GM12865 (cell line): ENCODE results near the gene ZBTB20.

Source experiments
- DNase-seq: peaks from one replicate; pipeline ENCODE4 v3.0.0; 2010; ENCODE audit warnings: low read depth
- H3K4me3 ChIP-seq: 2 replicates; pipeline ENCODE4 v1.5.1; 2011; ENCODE audit warnings: mild to moderate bottlenecking, low read depth, low read length, control low read depth
- TF ChIP-seq, protein P1 (sequence below): IDR thresholded peaks from 2 replicates; pipeline ENCODE4 v1.5.1; 2011; ENCODE audit warnings: low read length, control low read depth, low read depth, inconsistent platforms; ENCODE audit not compliant: insufficient read depth; ENCODE audit errors: missing control alignments

ZBTB20 gene

DNA sequence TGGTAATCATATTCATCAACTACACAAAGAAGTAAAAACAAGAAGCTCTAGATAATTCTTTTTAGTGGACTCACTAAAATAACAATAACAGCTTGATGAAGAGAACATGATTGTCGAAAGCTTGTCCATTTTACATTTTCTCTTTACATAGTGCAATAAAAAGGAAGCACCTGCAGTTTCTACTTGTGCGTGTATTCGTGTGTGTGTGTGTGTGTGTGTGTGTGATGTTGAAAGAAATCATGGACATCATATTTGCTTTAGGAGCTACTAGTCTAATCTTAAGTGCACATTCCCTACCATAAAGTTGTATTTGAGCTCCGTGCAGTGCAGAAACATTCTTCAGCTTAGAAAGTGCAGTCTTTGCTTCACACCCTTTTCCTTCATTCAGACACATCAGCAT, 288.8 kb downstream of the ZBTB20 start:
- TF ChIP-seq, protein P1, sequence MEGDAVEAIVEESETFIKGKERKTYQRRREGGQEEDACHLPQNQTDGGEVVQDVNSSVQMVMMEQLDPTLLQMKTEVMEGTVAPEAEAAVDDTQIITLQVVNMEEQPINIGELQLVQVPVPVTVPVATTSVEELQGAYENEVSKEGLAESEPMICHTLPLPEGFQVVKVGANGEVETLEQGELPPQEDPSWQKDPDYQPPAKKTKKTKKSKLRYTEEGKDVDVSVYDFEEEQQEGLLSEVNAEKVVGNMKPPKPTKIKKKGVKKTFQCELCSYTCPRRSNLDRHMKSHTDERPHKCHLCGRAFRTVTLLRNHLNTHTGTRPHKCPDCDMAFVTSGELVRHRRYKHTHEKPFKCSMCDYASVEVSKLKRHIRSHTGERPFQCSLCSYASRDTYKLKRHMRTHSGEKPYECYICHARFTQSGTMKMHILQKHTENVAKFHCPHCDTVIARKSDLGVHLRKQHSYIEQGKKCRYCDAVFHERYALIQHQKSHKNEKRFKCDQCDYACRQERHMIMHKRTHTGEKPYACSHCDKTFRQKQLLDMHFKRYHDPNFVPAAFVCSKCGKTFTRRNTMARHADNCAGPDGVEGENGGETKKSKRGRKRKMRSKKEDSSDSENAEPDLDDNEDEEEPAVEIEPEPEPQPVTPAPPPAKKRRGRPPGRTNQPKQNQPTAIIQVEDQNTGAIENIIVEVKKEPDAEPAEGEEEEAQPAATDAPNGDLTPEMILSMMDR: no peak

DNA sequence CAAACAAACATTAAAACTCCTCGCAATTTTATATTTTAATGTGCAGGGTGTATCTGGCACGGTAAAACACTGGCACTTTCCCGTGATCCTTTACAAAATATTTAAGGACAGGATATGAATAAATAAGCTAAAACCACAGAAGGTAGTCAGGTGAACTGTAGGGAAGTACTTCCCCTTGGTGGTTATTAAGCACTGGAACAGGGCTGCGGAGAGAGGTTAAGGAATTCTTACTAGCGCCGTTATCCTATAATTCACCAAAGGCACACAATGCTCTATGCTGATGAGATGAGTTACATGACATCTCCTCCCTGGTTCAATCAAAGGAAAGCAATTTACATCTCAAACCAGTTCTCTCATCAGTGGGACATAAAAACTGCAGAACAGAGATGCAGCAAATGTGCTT, 289.8 kb downstream of the ZBTB20 start:
- TF ChIP-seq, protein P1: no peak
- H3K4me3 ChIP-seq: no peak overlapping the region
- no peak for DNase-seq

More for the DNA sequence above, 288.8 kb downstream of the ZBTB20 start:
- H3K4me3 ChIP-seq: no peak overlapping the region
- DNase-seq: no peak

GRCh38 chr3:114856835-114857234, 290.3 kb downstream of the ZBTB20 start:
- TF ChIP-seq, protein P1: no peak
- no peak for DNase-seq

GRCh38 chr3:114855839-114856238, 291.2 kb downstream of the ZBTB20 start:
- no peak overlapping the region for H3K4me3 ChIP-seq
- peak; percentile 43 for DNase-seq
- TF ChIP-seq, protein P1: no peak

More at GRCh38 chr3:114856835-114857234, 290.3 kb downstream of the ZBTB20 start:
- no peak overlapping the region for H3K4me3 ChIP-seq

DNA sequence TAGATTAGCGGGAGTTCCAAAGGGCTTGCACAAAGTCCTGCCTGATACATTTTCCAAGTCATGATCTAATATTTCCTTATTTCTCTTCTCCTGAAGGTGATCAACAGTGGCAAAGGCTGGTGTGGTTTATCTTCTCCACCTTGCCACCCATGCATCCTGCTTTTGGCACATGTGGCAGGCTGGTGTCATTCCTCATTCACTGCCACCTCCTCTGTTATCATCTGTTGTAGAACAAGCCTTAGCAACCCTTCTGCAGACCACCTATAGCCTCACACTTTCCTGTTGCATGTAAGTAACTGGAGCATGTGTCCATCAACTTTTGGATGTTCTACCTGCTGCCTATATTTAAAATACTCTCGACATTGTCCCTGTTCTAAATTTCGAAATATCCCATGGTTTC, 294.1 kb downstream of the ZBTB20 start:
- DNase-seq: no peak
- no peak overlapping the region for H3K4me3 ChIP-seq
- TF ChIP-seq, protein P1: no peak

DNA sequence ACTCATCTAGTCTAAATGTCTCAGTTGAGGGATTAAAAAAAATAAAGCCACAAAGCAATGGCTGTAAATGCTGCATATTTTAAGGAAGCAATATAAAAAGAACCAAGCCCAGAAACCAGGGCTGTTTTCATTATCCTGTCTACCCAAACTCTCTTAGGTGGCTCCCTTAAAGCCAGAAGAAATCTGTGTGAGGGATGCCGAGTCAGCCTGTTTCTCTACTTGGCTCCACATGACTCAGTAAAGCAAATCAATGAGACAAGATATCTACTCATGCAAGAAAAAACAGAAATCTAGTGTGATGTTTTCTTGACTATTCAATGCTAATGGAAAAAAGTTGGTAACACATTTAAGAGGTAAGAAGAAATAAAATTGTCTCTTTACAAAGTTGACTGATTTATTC, 296.2 kb downstream of the ZBTB20 start:
- DNase-seq: no peak
- no peak overlapping the region for H3K4me3 ChIP-seq
- TF ChIP-seq, protein P1: no peak

DNA sequence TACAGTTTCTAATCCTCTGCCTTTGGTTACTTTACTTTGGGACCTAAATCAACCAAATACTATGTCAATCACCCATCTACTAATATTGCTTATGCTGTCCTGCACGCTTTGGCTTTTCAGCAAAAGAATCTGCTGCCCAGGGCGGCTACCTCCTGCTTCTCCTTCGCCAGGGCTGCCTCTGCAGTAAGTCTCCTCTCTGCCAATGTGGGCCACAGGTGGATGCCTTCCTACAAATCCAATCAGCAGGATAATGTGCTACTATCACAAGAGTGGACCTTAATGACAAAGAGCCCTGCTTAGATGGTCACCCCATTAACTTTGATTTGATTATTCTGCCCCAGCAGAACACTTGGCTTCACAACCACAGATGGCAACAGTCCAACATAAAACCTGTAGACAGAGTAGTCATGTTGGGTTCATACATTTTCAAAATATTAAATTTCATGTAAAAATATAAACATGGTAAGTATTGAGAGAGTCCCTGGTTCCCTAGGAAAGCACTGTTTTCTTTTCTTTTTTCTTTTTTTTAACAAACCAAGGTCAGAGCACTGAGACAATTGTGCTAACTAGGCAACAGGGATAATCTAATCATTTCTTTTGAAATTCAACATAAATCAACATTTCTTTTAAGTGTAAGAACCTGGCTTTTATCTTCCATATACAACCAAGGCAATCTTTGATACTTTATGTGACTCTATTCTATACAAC, 298.3 kb downstream of the ZBTB20 start:
- TF ChIP-seq, protein P1: no peak
- H3K4me3 ChIP-seq: no peak overlapping the region
- no peak for DNase-seq
